EH (cell line): Measurements from ENCODE around the gene TPSAB1.
"Not testable (repeated sequence)": the region's sequence is repeated elsewhere in the genome, so short reads cannot be mapped to it uniquely, and the experiment has no call there.

Experiments used
- DNase-seq: peaks from one replicate; pipeline ENCODE4 v3.0.0-alpha.2; 2015; ENCODE audit warnings: low read depth

The TPSAB1 gene

GRCh38 chr16:1240436-1240835 lies at the start of gene TPSAB1:
TSS of gene TPSAB1 (plus strand) at chr16:1240705. CDS start at chr16:1240939, 234 bp downstream.
- not testable (repeated sequence) for DNase-seq

- not testable (repeated sequence) for DNase-seq
Observed at GRCh38 chr16:1190789-1191188, 49.7 kb upstream of the TPSAB1 start.

GRCh38 chr16:1192384-1193073 lies 48.0 kb upstream of the TPSAB1 start:
- peak; percentile 3 for DNase-seq

GRCh38 chr16:1193143-1193824 lies 47.2 kb upstream of the TPSAB1 start:
- DNase-seq: no peak

GRCh38 chr16:1193825-1194581 lies 46.5 kb upstream of the TPSAB1 start:
- no peak for DNase-seq

- peak; percentile 2 for DNase-seq
Observed at GRCh38 chr16:1194665-1195392, 45.7 kb upstream of the TPSAB1 start.

GRCh38 chr16:1195393-1195666 lies 45.2 kb upstream of the TPSAB1 start:
- no peak for DNase-seq

GRCh38 chr16:1196494-1196893 lies 44.0 kb upstream of the TPSAB1 start:
- DNase-seq: no peak

- no peak for DNase-seq
Observed at GRCh38 chr16:1197237-1197866, 43.2 kb upstream of the TPSAB1 start.

- DNase-seq: no peak
Observed at GRCh38 chr16:1198194-1198593, 42.3 kb upstream of the TPSAB1 start.

- DNase-seq: not testable (repeated sequence)
Observed at GRCh38 chr16:1198671-1199346, 41.7 kb upstream of the TPSAB1 start.

GRCh38 chr16:1199347-1200013 lies 41.0 kb upstream of the TPSAB1 start:
- DNase-seq: no peak

- no peak for DNase-seq
Observed at GRCh38 chr16:1200014-1200627, 40.4 kb upstream of the TPSAB1 start.

- no peak for DNase-seq
Observed at GRCh38 chr16:1201444-1201843, 39.1 kb upstream of the TPSAB1 start.

- no peak for DNase-seq
Observed at GRCh38 chr16:1202274-1202673, 38.2 kb upstream of the TPSAB1 start.

- DNase-seq: no peak
Observed at GRCh38 chr16:1204933-1205332, 35.6 kb upstream of the TPSAB1 start.

GRCh38 chr16:1206326-1206725 lies 34.2 kb upstream of the TPSAB1 start:
- DNase-seq: no peak

GRCh38 chr16:1206786-1207185 lies 33.7 kb upstream of the TPSAB1 start:
- no peak for DNase-seq

GRCh38 chr16:1208239-1208830 lies 32.2 kb upstream of the TPSAB1 start:
- no peak for DNase-seq

- no peak for DNase-seq
Observed at GRCh38 chr16:1209081-1209480, 31.4 kb upstream of the TPSAB1 start.
